GM19238 (cell line): ENCODE data around the gene RAB40AL.
A peak's percentile ranks its signal among the peaks of the same experiment; 100 is the strongest.
"Not testable (repeated sequence)": the region's sequence is repeated elsewhere in the genome, so short reads cannot be mapped to it uniquely, and the experiment has no call there.

Experiments
- DNase-seq: peaks from one replicate; pipeline ENCODE4 v3.0.0; 2011; ENCODE audit warnings: low spot score; ENCODE audit not compliant: insufficient read length

RAB40AL gene, protein sequence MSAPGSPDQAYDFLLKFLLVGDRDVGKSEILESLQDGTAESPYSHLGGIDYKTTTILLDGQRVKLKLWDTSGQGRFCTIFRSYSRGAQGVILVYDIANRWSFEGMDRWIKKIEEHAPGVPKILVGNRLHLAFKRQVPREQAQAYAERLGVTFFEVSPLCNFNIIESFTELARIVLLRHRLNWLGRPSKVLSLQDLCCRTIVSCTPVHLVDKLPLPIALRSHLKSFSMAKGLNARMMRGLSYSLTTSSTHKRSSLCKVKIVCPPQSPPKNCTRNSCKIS

GRCh38 chrX:102936972-102937371 lies at the start of gene RAB40AL:
Gene RAB40AL, plus strand, starts transcription at chrX:102937272. Its CDS starts 47 bp downstream, at chrX:102937319.
- DNase-seq, result not testable (repeated sequence)

DNA sequence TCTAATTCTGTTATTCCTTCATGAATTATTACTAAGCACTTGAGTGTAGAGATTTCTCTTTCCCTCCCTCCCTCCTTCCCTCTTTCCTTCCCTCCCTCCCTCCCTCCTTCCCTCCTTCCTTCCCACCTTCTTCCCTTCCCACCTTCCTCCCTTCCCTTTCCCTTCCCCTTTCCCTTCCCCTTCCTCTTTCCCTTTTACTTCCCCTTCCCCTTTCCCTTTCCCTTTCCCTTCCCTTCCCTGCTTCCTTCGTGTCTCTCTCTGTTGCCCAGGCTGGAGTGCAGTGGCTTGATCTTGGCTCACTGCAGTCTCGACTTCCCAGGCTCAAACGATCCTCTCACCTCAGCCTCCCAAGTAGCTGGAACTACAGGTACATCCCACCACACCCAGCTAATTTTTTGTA lies 49.4 kb upstream of the RAB40AL start:
- DNase-seq, result no peak

DNA sequence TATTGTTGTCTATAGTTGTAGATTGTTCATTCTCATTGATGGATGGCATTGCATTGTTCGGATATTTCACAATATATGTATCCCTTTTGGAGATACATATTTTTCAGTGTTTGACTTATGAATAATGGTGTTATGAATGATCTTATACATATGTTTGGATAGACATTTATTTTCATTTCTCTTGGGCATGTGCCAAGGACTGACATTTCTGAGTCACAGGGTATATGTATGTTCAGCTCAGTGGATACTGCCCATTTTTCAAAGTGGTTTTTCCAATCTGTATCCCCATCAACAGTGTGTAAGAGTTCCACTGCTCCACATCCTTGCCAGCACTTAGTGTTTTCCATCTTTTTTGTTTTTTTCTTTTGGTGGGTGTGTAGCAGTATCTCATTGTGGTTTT lies 45.0 kb upstream of the RAB40AL start:
- no peak for DNase-seq

- DNase-seq, result peak; percentile 4
Measured at GRCh38 chrX:102899940-102900916, 36.8 kb upstream of the RAB40AL start.

DNA sequence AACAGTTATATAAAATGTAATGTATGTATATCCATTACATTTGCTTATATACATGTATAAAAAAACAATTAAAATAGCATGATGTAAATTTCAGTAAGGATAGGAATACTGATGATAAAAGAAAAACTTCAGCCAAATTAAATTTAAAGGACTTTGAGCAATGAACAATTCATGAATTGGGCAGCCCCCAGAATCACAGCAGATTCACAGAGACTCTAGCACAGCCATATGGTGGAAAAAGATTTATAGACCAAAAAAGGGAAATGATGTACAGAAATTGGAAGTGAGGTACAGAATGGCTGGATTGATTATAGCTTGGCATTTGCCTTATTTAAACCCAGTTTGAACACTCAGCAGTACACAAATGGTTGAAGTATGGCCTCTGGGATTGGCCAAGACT lies 34.7 kb upstream of the RAB40AL start:
- DNase-seq, result no peak

DNA sequence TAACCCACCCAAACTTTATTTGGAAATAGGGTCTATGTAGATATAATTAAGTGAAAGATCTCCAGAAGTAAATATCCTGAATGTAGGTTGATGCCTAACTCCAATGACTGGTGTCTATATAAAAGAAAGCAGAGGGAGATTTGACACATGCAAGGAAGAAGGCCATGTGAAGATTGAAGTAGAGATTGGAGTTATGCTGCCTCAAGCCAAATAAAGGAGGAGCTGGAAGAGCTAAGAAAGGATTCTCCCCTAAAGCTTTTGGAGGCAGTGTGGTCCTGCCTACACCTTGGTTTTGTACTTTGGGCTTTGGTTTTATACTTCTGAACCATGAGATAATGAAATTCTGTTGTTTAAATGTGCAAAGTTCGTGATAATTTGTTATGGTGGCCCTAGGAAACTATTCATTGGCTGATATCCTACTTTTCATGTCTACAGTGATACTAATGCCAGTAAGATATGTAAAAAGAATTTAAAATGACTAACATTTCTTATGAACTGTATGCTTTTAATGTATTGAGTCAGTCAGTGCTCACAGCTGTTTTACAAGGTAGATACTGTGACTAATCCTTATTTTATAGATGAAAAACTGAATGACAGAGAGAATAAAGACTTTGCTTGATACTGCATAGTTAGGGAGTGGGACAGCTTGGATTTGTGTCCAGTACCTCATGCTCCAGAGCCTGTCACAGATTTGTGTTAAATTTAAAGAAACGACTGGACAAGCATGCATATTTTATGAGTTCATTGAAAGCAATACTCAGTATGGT lies 5.9 kb upstream of the RAB40AL start:
- DNase-seq, result no peak

DNA sequence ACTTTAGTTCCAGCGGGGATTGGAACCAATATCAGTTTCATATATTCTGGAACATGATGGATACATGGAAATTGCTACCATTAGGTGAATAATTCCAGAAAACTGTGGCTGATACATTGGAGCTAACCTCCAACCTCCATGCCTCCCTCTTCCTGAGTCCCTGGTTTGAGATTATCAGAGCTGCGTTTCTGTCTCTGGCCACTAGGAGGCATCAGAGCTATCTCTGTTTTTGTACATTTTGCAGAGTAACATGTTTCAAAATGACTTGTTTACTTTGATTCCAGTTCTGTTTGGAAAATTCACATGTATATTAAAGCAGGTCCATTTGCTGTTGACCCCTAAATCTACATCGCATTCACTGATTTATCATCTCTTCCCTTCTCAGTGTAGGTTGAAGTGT lies 2.4 kb upstream of the RAB40AL start:
- DNase-seq, result peak; percentile 10

GRCh38 chrX:102950908-102951866 lies 14.1 kb downstream of the RAB40AL start:
- DNase-seq, result peak; percentile 3

DNA sequence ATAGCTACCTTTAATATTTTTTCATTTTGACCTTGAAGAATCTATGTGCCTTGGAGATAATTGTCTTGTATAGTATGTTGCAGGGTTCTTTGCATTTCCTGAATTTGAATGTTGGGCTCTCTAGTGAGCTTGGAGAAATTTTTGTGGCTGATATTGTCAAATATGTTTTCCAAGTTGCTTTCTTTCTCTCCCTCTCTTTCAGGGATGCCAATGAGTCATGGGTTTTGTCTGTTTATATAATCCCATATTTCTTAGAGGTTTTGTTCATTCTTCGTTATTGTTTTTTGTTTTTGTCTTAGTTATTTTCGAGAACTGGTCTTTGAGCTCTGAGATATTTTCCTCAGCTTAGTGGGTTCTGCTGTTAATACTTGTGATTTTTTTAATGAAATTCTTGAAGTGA lies 20.7 kb downstream of the RAB40AL start:
- DNase-seq, result no peak

GRCh38 chrX:102958794-102959193 lies 21.7 kb downstream of the RAB40AL start:
- no peak for DNase-seq

- DNase-seq, result no peak
Measured at GRCh38 chrX:102959471-102959870, 22.4 kb downstream of the RAB40AL start.

GRCh38 chrX:102963955-102964354 lies 26.9 kb downstream of the RAB40AL start:
- no peak for DNase-seq

- no peak for DNase-seq
Measured at GRCh38 chrX:102964940-102965339, 27.9 kb downstream of the RAB40AL start.

GRCh38 chrX:102966701-102967100 lies 29.6 kb downstream of the RAB40AL start:
- DNase-seq, result no peak

DNA sequence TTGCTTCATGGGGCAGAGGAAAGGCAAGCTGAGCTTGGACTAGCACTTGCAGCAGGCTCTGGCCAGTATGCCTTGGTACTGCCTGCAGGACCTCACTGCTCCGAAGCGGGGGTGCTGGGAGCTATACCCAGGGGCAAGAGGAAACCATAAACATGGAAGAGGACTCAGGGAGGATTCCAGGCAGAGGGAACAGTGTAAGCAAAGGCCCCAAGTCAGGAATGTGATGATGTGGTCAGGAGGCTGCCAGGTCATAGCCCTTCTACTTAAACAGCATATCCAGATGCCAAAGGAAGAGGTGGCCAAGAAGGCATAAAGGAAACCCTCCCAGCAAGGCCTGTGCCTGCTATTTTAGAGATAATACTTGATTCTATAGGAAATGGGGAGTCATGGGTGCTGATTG lies 31.1 kb downstream of the RAB40AL start:
- no peak for DNase-seq

DNA sequence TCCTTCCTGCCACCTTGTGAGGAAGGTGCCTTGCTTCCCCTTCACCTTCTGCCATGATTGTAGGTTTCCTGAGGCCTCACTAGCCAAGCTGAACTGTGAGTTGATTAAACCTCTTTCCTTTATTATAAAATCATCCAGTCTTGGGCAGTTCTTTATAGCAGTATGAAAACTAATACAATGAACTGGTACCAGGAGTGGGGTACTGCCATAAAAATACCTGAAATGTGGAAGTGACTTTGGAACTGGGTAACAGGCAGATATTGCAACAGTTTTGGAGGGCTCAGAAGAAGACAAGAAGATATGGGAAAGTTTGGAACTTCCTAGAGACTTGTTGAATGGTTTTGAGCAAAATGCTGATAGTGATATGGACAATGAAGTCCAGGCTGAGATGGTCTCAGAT lies 34.5 kb downstream of the RAB40AL start:
- DNase-seq, result not testable (repeated sequence)

GRCh38 chrX:102975016-102975415 lies 37.9 kb downstream of the RAB40AL start:
- DNase-seq, result no peak

GRCh38 chrX:102976286-102976685 lies 39.2 kb downstream of the RAB40AL start:
- DNase-seq, result no peak

- no peak for DNase-seq
Measured at GRCh38 chrX:102976793-102977495, 39.9 kb downstream of the RAB40AL start.

DNA sequence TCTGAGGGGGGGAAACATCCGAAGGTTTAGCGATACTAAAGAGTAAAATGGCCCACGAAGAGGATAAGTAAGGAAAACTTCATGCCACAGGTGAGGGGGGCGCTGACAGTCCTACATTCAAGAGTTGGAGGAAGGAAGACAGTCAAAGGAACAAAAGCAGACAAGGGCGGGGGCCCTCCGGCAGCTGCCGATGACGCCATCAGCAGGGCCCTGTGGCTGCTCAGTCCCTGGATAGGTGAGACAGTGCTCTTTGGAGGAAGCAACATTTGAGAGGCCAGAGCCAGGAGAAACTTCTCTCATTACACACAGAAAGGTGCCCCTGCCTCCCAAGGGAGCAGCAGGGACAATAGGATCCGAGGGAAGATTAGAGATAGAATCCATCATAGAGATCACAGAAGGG lies 41.5 kb downstream of the RAB40AL start:
- DNase-seq, result no peak
